Measurements from ENCODE around the gene GABRP.
"Not testable (repeated sequence)": the region's sequence is repeated elsewhere in the genome, so short reads cannot be mapped to it uniquely, and the experiment has no call there.

Gene GABRP

GRCh38 chr5:170783498-170784247 is at the start of gene GABRP:
Gene GABRP, plus strand, starts transcription at chr5:170783725. Its CDS starts 4,891 bp downstream, at chr5:170788616.
- no peak for DNase-seq

DNA sequence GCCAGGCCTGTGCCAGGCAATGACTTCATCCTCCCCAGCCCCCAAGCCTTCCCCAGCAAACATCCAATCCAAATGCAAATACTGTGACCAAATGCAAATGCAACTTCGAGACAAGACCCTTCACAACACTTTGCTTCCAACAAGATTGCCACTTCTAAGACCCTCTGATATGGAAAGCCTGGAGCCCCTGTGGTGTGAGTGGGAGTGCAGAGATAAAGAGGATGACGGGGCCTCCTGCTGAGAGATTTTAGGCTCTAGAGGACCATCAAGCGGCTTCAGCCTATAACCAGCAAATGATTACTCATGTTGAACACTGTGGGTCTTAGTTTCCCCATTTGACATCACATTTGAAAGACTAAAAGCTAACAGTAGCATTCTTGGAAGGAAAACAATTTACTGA is 46.6 kb upstream of the GABRP start:
- DNase-seq: no peak

DNA sequence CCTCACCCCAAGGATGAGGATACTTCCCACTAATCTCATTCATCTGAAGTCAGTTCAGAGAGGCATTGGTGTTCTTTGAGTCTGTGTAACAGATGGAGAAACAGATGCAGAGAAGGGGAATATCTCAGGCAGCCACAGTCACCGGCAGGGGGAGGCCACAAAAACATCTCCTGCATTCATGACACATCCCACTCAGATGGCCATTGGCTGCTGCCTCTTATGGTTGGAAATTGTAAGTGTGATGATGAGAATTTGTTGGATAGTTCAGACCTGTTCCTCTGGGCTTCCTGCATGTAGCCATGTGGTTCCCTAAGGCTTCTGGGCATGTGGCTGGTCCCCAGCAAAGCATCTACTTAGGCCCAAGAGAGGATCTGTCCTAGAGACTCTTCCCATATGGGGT is 45.9 kb upstream of the GABRP start:
- DNase-seq: no peak

- DNase-seq: no peak
These were observed 44.7 kb upstream of the GABRP start for GRCh38 chr5:170738840-170739239.

DNA sequence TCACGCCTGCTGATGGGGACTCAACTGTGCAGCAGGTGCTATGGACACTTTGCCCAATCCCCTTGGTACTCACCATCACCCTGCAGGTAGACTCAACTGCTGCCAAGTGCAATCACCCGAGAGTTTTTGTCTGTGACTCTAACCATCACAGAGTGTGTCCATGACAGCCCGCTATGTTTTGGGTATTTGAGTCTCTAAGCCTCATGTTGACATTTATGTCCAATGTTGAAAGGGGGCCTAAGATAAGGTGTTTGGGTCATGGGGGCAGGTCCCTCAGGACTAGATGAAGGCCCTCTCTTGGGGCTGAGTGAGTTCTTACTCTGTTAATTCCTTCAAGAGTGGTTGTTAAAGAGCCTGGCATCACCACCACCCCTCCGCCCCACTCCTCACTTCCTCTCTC is 44.1 kb upstream of the GABRP start:
- DNase-seq: no peak

DNA sequence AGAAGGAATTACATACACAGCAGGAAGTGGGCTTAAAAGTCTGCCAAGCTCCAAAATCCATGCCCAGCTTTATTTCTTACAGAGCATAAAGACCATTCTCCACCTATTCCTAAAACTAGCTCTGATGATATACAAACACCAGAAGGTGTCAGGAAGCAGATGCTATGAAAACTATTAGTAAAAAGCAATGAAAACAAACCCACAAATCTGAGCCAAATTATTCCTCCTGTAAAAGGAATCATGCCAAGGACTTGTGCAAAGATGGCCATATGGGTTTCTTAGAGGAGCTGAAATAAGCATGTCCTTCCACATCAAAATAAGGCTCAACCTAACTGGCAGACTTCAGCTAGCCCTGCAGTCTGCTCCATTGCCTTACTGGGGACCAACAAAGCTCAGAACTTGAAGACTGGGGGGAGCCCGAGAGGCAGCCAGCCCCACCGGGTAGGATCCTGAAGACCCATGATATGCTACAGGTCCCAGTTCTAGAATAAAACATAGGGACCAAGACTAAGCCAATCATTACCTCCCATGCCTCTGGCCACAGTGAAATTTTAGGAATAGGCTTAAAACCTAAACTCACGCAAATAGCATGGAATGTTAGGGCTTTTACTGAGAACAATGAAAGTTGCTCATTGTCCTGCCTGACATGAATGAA is 42.8 kb upstream of the GABRP start:
- DNase-seq: no peak

GRCh38 chr5:170741801-170742200 is 41.7 kb upstream of the GABRP start:
- no peak for DNase-seq

DNA sequence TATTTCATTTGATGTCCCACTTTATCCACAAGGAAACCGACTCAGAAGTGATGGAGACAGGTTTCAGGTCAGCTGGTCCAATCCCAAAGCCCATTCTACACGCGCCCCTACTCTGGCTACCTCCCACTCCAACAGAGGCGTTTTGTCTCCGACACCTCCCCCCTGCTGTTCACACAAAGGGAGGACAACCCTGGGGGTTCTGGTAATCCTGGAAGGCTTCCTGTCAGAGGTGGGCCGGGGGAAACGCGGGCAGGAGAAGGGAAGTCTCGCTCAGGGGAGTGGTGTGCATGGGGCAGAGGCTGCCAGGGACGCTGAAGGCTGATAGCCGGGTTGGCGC is 39.7 kb upstream of the GABRP start:
- DNase-seq: no peak

GRCh38 chr5:170745481-170746071 is 37.9 kb upstream of the GABRP start:
- DNase-seq: no peak

DNA sequence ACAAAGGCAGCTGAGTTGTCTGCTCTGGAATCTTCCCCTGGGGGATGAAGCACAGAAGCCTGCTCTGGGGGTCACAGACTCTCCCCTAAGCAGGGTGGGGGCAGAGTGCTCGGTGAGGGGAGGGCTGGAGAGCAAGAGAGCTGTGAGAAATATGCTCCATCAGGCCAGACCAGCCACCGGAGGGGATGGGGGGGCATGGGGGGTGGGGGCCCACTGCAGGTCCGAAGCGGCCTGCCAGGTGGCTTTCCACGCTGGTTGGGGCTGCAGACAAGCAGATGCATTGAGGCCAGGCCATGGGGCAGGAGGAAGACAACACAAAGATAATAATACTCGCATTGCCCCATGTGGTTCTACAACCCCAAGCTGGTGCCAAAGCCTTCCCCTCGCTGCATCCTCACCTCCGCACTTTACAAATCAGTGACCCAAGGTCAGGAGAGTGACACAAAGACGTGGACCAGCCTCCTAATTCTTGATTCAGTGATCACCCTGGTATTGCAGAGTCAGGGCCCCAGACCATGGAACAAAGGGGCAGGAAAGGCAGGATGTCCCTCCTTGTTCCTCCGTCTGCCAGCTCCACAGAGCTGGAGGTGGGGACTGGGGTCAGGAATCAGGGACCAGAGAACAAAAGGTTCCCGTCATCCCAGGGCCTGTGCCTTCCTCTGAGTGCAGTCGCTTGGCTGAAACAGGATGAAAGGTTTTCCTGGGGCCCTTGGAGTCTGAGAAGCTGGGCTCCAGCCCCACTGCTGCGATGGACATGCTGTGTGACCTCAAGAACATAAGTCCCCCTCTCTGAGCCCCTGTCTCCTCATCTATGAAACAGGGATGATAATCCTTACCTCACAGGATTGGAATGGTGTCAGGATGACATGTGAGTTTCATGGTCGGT is 37.2 kb upstream of the GABRP start:
- DNase-seq: no peak

DNA sequence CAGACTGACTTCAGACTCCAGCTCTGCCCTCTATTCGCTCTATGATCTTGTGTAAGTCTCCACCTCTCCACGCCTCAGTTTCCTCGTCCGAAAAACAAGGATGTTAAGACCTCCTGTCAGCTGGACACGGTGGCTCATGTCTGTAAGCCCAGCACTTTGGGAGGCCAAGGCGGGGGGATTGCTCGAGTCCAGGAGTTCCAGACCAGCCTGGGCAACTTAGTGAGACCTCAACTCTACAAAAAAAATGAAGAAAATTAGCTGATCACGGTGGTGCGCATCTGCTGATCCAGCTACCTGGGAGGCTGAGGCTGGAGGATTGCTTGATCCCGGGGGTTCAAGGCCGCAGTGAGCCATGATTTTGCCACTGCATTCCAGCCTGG is 36.6 kb upstream of the GABRP start:
- no peak for DNase-seq

DNA sequence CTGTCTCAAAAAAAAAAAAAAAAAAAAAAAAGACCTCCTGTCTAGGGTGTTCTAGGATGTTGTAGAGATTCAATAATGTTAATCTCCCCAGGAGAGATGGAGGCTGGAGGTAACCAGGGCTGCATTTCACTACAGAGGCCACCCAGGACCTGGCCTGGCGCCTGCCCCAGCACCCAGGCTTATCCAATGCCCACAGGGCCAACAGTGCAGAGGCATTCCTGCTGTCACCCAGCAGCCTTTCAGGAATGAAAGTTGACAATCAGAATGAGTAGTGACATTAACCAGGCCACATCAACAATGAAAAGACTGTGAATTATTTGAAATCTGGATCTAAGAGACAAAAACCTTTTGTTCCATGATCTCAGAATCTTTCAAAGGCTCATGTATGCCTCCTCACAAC is 36.2 kb upstream of the GABRP start:
- DNase-seq: no peak

DNA sequence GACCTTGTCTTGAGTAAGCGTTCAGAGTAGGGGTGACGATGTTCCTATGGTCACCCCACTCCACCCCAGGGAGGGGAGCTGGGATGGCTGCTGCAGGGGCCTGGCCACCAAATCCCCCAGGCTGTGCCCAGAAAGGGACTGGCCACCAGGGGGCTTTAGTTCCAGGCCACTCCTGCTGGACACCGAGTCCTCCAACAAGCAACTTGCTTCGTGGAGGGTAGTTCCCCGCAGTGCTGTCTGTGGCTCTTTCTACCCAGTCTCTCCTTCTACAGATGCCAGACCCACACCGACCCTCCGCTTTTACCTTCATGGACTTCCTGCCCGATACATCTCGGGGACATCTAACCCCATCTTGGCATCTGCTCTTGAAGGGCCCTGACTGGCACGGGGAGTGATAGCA is 35.7 kb upstream of the GABRP start:
- DNase-seq: no peak

- DNase-seq: no peak
These were observed 34.5 kb upstream of the GABRP start for GRCh38 chr5:170748951-170749471.

- DNase-seq: no peak
These were observed 33.6 kb upstream of the GABRP start for GRCh38 chr5:170749911-170750431.

- DNase-seq: no peak
These were observed 32.7 kb upstream of the GABRP start for GRCh38 chr5:170750791-170751190.

DNA sequence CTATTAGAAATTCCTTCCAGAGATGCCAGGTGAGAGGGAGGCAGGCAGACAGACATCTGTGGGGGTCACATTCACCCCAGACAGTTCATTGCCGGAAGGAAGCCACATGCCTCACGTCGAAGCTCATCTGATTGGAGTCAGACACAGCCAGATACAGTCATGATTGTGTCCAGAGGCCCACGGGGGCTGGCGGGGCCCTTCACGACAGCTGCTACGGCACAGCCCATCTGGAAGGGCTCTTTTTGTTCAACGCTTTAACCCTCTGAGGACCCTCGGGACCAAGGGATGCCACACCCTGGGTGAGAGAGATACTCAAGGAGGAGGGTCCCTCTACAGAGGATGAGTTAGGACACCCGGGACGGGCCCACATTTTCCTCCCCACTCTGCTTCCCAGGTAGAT is 31.9 kb upstream of the GABRP start:
- no peak for DNase-seq

GRCh38 chr5:170752257-170753215 is 31.0 kb upstream of the GABRP start:
- no peak for DNase-seq

GRCh38 chr5:170753311-170753710 is 30.2 kb upstream of the GABRP start:
- DNase-seq: no peak

DNA sequence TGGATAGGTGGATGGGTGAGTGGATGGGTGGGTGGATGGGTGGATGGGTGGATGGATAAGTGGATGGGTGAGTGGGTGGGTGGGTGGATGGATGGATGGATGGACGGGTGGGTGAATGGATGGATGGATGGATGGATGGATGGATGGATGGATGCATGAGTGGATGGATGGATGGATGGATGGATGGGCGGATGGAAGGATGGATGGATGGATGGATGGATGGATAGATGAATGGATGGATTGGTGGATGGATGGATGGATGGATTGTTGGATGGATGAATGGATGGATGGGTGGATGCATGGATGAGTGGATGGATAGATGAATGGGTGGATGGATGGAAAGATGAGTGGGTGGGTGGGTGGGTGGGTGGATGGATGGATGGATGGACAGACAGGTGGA is 29.0 kb upstream of the GABRP start:
- not testable (repeated sequence) for DNase-seq

- DNase-seq: no peak
These were observed 27.7 kb upstream of the GABRP start for GRCh38 chr5:170755679-170756456.

Data from activated effector memory CD4-positive, alpha-beta T cell treated with anti-CD3 and anti-CD28 coated beads, Interleukin-2, amount 50 U/mL, for 16 hours (primary cell).